Upper lobe of right lung (tissue), 1 donor: Measurements from ENCODE around the gene HIVEP3. TPM values are rescaled to one million over a fixed set of nuclear protein-coding genes. Genes with fewer than 3 reads are reported as not detected.

Experiments
- ATAC-seq: fragments of 200-7000 bp; cut with Tn5 transposase; one replicate; pipeline ENCODE4 v1.9.1; 2020; ENCODE audit warnings: mild to moderate bottlenecking, moderate library complexity
- DNase-seq: peaks from one replicate; pipeline ENCODE4 v3.0.0-alpha.2; 2020
- H3K27ac ChIP-seq: fragments of 200-600 bp; one replicate; pipeline ENCODE4 v1.8.0; 2022
- H3K27me3 ChIP-seq: fragments of 200-600 bp; one replicate; pipeline ENCODE4 v1.8.0; 2022; ENCODE audit warnings: mild to moderate bottlenecking
- H3K36me3 ChIP-seq: fragments of 200-600 bp; one replicate; pipeline ENCODE4 v1.8.0; 2022
- H3K4me1 ChIP-seq: fragments of 200-600 bp; one replicate; pipeline ENCODE4 v1.8.0; 2022
- H3K4me3 ChIP-seq: fragments of 200-600 bp; one replicate; pipeline ENCODE4 v1.8.0; 2022; ENCODE audit warnings: mild to moderate bottlenecking
- H3K9me3 ChIP-seq: fragments of 200-600 bp; one replicate; pipeline ENCODE4 v1.8.0; 2022
- CTCF ChIP-seq: fragments of 200-600 bp; IDR thresholded peaks from one replicate; pipeline ENCODE4 v1.8.0; 2022; ENCODE audit warnings: antibody characterized with exemption
- intact Hi-C: fragments of 100-400 bp; cut with DNase I; formaldehyde crosslinking; loops from one replicate; pipeline ENCODE4 v1.11.0; 2022
- total RNA-seq: library from RNA; stranded (reverse); fragmentation: NEBNext Ultra II Directional; extraction: Animal tissue kit (Norgen Biotek cat#: 25700); gene quantifications from one replicate; pipeline ENCODE4 v1.2.1, GENCODE V29; 2021
- donor health status: DM: no; HTN: yes; CAD: no; lungs with severe emphysema.

The HIVEP3 gene
- total RNA-seq, 1 donor from 2014 or later: 16.6 TPM

GRCh38 chr1:41622859-41623732 lies 295.6 kb downstream of the HIVEP3 start:
- Histone ChIP-seq H3K4me1 (peaks cover 37% of the 10 kb centered on the region), H3K4me3 (no peak overlapping the region), H3K9me3 (no peaks in the 10 kb centered on the region), H3K27me3 (no peaks in the 10 kb centered on the region), H3K27ac (no peak overlapping the region), H3K36me3 (no peaks in the 10 kb centered on the region)
- no peak for TF ChIP-seq CTCF
- no peak for DNase-seq
- intact Hi-C loops: no loop called here
- ATAC-seq: no peak

GRCh38 chr1:41622402-41622801 lies 296.3 kb downstream of the HIVEP3 start:
- no peak for TF ChIP-seq CTCF
- DNase-seq (no peak), ATAC-seq (no peak)
- Histone ChIP-seq H3K27ac (no peak overlapping the region), H3K27me3 (no peaks in the 10 kb centered on the region), H3K9me3 (no peaks in the 10 kb centered on the region), H3K4me3 (no peak overlapping the region), H3K36me3 (no peaks in the 10 kb centered on the region), H3K4me1 (peaks cover 44% of the 10 kb centered on the region)
- intact Hi-C loops: no loop called here

- H3K4me3 ChIP-seq: no peak overlapping the region
- no peaks in the 10 kb centered on the region for H3K27me3 ChIP-seq
- H3K9me3 ChIP-seq: no peaks in the 10 kb centered on the region
- DNase-seq (no peak), ATAC-seq (no peak)
- no peak for TF ChIP-seq CTCF
- no peak overlapping the region for H3K27ac ChIP-seq
- peaks cover 47% of the 10 kb centered on the region for H3K4me1 ChIP-seq
- intact Hi-C loops: no loop called here
- no peaks in the 10 kb centered on the region for H3K36me3 ChIP-seq
These were observed 296.9 kb downstream of the HIVEP3 start for GRCh38 chr1:41621791-41622190.

- no peak overlapping the region for H3K27ac ChIP-seq
- H3K27me3 ChIP-seq: no peaks in the 10 kb centered on the region
- H3K9me3 ChIP-seq: no peaks in the 10 kb centered on the region
- no peak overlapping the region for H3K4me3 ChIP-seq
- intact Hi-C loops: no loop called here
- peaks cover 44% of the 10 kb centered on the region for H3K4me1 ChIP-seq
- no peak for DNase-seq
- no peaks in the 10 kb centered on the region for H3K36me3 ChIP-seq
- TF ChIP-seq CTCF: no peak
- no peak for ATAC-seq
These were observed 297.5 kb downstream of the HIVEP3 start for GRCh38 chr1:41621256-41621655.

GRCh38 chr1:41620365-41621169 lies 298.2 kb downstream of the HIVEP3 start:
- H3K27me3 ChIP-seq: no peaks in the 10 kb centered on the region
- H3K4me1 ChIP-seq: peaks cover 44% of the 10 kb centered on the region
- H3K4me3 ChIP-seq: no peak overlapping the region
- DNase-seq: no peak
- intact Hi-C loops: no loop called here
- no peak overlapping the region for H3K27ac ChIP-seq
- no peak for TF ChIP-seq CTCF
- ATAC-seq: no peak
- no peaks in the 10 kb centered on the region for H3K36me3 ChIP-seq
- no peaks in the 10 kb centered on the region for H3K9me3 ChIP-seq
